ENCODE measurements around the gene GRIN1. TPM values are rescaled to one million over a fixed set of nuclear protein-coding genes. Genes with fewer than 3 reads are reported as not detected.
A peak's percentile ranks its signal among the peaks of the same experiment; 100 is the strongest.

Gene GRIN1
- total and polyA plus RNA-seq, 2 donors (not counting 1 experiment from before 2014, with no cell fraction given): 0.04 TPM; not detected in 1

- under 1% methylated on average over 118 of the region's 118 CpGs for WGBS (ENCODE audit: insufficient coverage)
Measured at GRCh38 chr9:137200311-137201204, 61.6 kb downstream of the GRIN1 start, which contains the start of gene TPRN. TSS of gene TPRN (minus strand) at chr9:137200741. CDS start at chr9:137200711, 30 bp downstream.

More at GRCh38 chr9:137200311-137201204, 61.6 kb downstream of the GRIN1 start, which contains the start of gene TPRN:
- ChIA-PET POLR2A (interaction anchor here (0.6 to 2.0 kb wide), 9 partner anchors 11 to 154 kb away, joined by 3 to 15 read pairs (median 5); partner anchors contain the start of gene TUBB4B), CTCF (interaction anchor here (0.7 to 3.3 kb wide), 6 partner anchors 12 to 394 kb away, joined by 3 to 13 read pairs (median 4); partner anchors contain the start of genes ANAPC2 and SSNA1)
- Mint-ChIP-seq H3K4me1 (peaks cover 29% of the 10 kb centered on the region), H3K27ac (peak within 1 kb of the TSS; percentile 90), H3K4me3 (peak within 1 kb of the TSS; percentile 88), H3K9me3 (ENCODE audit: insufficient read depth) (no peaks in the 10 kb centered on the region), H3K27me3 (no peaks in the 10 kb centered on the region)
- H3K27ac ChIP-seq (ENCODE audit: low read length in 2 of 2): peak within 1 kb of the TSS; percentile 78 to 89
- H3K79me2 ChIP-seq (ENCODE audit: control insufficient read depth, insufficient read depth, low read length): peaks cover 79% of the 10 kb centered on the region
- peak within 1 kb of the TSS; percentile 85 for H2AFZ ChIP-seq (ENCODE audit: insufficient read depth, low read depth, low read length, poor library complexity, severe bottlenecking)
- peak within 1 kb of the TSS; percentile 12 to 80 (median 75) for H3K4me3 ChIP-seq (ENCODE audit: control extremely low read depth in 1 of 5, extremely low read depth in 1 of 5, insufficient read depth in 1 of 5, low read depth in 2 of 5, low read length in 4 of 5)
- peaks cover 0 to 5% of the 10 kb centered on the region in 2 experiments for H3K36me3 ChIP-seq (replicated peaks in 1 of 2; ENCODE audit: control extremely low read depth in 1 of 2, control insufficient read depth in 1 of 2, extremely low read depth in 1 of 2, insufficient read depth in 2 of 2, low read length in 1 of 2)
- peaks cover 31 to 41% of the 10 kb centered on the region in 2 donors for H3K4me1 ChIP-seq (ENCODE audit: control insufficient read depth in 2 of 2, insufficient read depth in 2 of 2, low read length in 2 of 2)
- H3K4me2 ChIP-seq (replicated peaks; ENCODE audit: low read depth, low read length, poor library complexity, severe bottlenecking): peak within 1 kb of the TSS; percentile 96
- peak within 1 kb of the TSS; percentile 81 for H3K9ac ChIP-seq (ENCODE audit: low read length)
- TF ChIP-seq EZH2 (IDR thresholded peaks at IDR 0.05; ENCODE audit: borderline replicate concordance, insufficient read depth, low read depth, low read length, poor library complexity, severe bottlenecking) (no peak), CTCF (IDR thresholded peaks at IDR 0.05) (no peak)
- no peaks in the 10 kb centered on the region for H3K9me3 ChIP-seq (ENCODE audit: control extremely low read depth in 1 of 3, control insufficient read depth in 2 of 3, insufficient read depth in 1 of 3, low read length in 2 of 3)
- peaks cover 45% of the 10 kb centered on the region for H4K20me1 ChIP-seq (ENCODE audit: control insufficient read depth, insufficient read depth, low read length, poor library complexity, severe bottlenecking)
- H3K27me3 ChIP-seq (replicated peaks in 1 of 4; ENCODE audit: control extremely low read depth in 1 of 4, control insufficient read depth in 3 of 4, insufficient read depth in 4 of 4, low read length in 3 of 4): peaks cover 0 to 6% (median 0%) of the 10 kb centered on the region in 4 experiments
- DNase-seq (peak; percentile 99), ATAC-seq (ENCODE audit: low read depth) (peak; percentile 95)
- intact Hi-C loops (cut with micrococcal nuclease): loop anchor here (1.0 to 10.0 kb wide), 8 partner anchors 12 to 316 kb away; partner anchors contain the start of genes ANAPC2, NELFB, SAPCD2 and SSNA1
